ENCODE measurements around the gene LCMT1.

DNA sequence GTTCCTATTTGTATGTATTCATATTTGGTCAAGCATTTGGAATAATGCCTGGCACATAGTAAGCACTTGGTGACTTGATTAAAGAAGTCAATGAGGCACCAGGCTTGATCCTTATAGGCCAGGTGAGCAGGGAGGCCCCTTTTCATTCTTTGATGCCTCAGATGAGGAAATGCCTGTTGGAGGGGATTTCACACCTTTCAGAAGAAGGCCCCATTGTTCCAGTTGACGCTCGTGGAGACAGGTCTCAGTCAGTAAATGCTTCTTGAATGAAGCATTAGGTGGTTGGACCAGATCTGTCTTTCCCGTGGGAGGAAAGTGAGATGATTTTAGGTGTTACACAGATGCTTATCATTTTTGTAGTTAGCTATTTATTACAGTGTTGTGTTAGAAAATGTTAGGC, 13.0 kb downstream of the LCMT1 start:
- TF ChIP-seq POLR2A (IDR thresholded peaks at IDR 0.05) (no peak), CTCF (IDR thresholded peaks at IDR 0.05) (no peak), POLR2AphosphoS5 (IDR thresholded peaks at IDR 0.05) (no peak)

Measured in breast epithelium (tissue), 3 donors.